ENCODE measurements around the gene ABCA4. TPM values are rescaled to one million over a fixed set of nuclear protein-coding genes. Genes with fewer than 3 reads are reported as not detected.

ABCA4 gene
- total and polyA plus RNA-seq, 4 donors: 0.08 to 0.63 (median 0.21) TPM

GRCh38 chr1:94029130-94029993 lies 91.6 kb downstream of the ABCA4 start:
- WGBS, 2 donors: 82 to 93% methylated on average over 6 of the region's 6 CpGs

DNA sequence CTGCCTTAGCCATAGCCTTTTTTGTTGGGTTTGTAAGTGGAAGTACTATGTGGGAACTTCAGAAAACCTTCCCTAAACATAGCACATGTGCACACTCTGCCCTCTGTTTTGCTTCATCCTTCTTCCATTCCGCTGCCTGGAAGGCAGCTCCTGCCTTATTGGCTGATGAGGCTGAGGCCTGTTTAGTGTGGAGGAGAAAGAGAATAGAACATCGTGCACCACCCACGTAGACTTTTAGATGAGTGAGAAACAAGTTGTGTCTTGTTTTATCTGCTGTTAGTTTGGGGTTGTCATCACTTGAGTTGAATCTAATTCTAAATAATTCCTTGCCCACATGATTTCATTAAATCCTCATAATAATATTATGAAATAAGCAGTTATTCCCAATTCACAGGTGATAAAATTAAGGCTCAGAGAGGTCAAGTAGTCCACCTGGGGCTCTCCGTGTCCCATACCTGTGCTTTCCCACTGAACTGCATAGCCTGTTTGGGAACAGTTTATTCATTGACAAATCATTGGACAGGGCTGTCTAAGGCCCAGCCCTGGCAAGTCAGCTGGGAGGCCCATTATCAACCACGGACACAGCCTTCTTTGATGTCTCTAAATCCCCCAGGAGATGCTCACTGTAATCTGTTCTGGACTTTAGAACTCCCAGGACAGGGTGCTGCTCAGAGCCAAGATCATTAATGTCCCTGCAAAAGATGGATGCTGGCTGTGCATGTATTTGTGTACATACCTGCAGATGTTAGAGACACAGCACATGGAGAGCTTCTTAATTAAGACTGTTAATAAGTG lies 93.0 kb downstream of the ABCA4 start:
- intact Hi-C loops (cut with DNase I): loop anchor here in 1 of 2 donors (5.0 kb wide), 1 partner anchor 309 kb away; no protein-coding TSS in a partner anchor

More at GRCh38 chr1:94029130-94029993, 91.6 kb downstream of the ABCA4 start:
- no peaks in the 10 kb centered on the region for H3K4me1 ChIP-seq (ENCODE audit: control insufficient read depth in 1 of 2, insufficient read depth in 2 of 2, low read length in 2 of 2)
- no peaks in the 10 kb centered on the region for H3K36me3 ChIP-seq (ENCODE audit: control insufficient read depth in 1 of 2, insufficient read depth in 2 of 2, low read length in 1 of 2)
- no peak for DNase-seq
- ATAC-seq (ENCODE audit: low FRiP score): no peak
- H3K27me3 ChIP-seq (ENCODE audit: control insufficient read depth in 1 of 2, insufficient read depth in 2 of 2, low read length in 1 of 2): no peaks in the 10 kb centered on the region
- no peaks in the 10 kb centered on the region for H3K9me3 ChIP-seq (ENCODE audit: control insufficient read depth, low read length)
- intact Hi-C loops (cut with DNase I): loop anchor here in 1 of 2 donors (5.0 kb wide), 1 partner anchor 308 kb away; no protein-coding TSS in a partner anchor
- H3K27ac ChIP-seq (ENCODE audit: low read depth in 1 of 2, low read length in 2 of 2): no peak overlapping the region
- no peak overlapping the region for H3K4me3 ChIP-seq (ENCODE audit: low read length in 2 of 2)

DNA sequence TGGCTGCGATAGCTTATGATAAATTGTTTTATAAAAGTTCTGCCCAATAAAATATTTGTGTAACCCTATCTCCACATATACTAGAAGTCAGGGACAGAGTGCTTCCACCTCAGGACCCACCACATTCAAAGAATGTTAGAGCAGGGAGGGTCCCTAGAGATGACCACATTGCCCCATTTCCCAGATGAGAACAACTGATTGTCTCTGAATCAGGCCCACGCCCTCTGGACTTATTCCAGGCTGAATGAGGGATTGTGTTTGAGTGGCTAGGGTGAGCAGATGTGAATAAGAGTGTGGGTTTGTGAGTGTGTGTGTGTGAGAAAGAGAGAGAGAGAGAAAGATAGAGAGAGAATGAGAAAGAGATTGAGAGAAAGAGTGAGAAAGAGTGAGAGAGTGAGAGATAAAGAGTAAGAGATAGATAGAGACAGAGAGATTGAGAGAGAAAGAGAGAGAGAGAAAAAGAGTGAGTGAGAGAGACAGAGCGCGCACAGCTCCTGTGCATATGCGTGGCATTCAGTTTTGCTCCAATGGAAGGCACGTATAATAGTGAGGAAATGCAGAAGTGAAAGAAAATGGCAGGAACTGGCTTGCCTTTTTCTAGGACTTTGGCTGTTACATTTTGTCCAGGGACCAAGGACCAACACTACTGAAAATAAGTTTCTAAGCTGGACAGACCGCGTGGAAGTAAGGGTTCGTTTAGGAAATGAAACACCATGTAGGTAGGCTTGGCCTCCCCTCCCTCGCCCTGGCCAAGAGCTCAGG lies 94.1 kb downstream of the ABCA4 start:
- H3K4me3 ChIP-seq (ENCODE audit: low read length in 2 of 2): no peak overlapping the region
- no peak overlapping the region for H3K27ac ChIP-seq (ENCODE audit: low read depth in 1 of 2, low read length in 2 of 2)
- 85 to 87% methylated on average over 10 of the region's 10 CpGs for WGBS, 2 donors
- no peaks in the 10 kb centered on the region for H3K27me3 ChIP-seq (ENCODE audit: control insufficient read depth in 1 of 2, insufficient read depth in 2 of 2, low read length in 1 of 2)
- H3K4me1 ChIP-seq (ENCODE audit: control insufficient read depth in 1 of 2, insufficient read depth in 2 of 2, low read length in 2 of 2): no peaks in the 10 kb centered on the region
- H3K9me3 ChIP-seq (ENCODE audit: control insufficient read depth, low read length): no peaks in the 10 kb centered on the region
- no peaks in the 10 kb centered on the region for H3K36me3 ChIP-seq (ENCODE audit: control insufficient read depth in 1 of 2, insufficient read depth in 2 of 2, low read length in 1 of 2)
- no peak for DNase-seq
- intact Hi-C loops (cut with DNase I): loop anchor here in 1 of 2 donors (5.0 kb wide), 1 partner anchor 311 kb away; no protein-coding TSS in a partner anchor
- ATAC-seq (ENCODE audit: low FRiP score): no peak

More for the DNA sequence above, 93.0 kb downstream of the ABCA4 start:
- no peak overlapping the region for H3K4me3 ChIP-seq (ENCODE audit: low read length in 2 of 2)
- DNase-seq: no peak
- no peaks in the 10 kb centered on the region for H3K9me3 ChIP-seq (ENCODE audit: control insufficient read depth, low read length)
- 88 to 90% methylated on average over 5 of the region's 5 CpGs for WGBS, 2 donors
- H3K27me3 ChIP-seq (ENCODE audit: control insufficient read depth in 1 of 2, insufficient read depth in 2 of 2, low read length in 1 of 2): no peaks in the 10 kb centered on the region
- no peaks in the 10 kb centered on the region for H3K4me1 ChIP-seq (ENCODE audit: control insufficient read depth in 1 of 2, insufficient read depth in 2 of 2, low read length in 2 of 2)
- ATAC-seq (ENCODE audit: low FRiP score): no peak
- no peaks in the 10 kb centered on the region for H3K36me3 ChIP-seq (ENCODE audit: control insufficient read depth in 1 of 2, insufficient read depth in 2 of 2, low read length in 1 of 2)
- no peak overlapping the region for H3K27ac ChIP-seq (ENCODE audit: low read depth in 1 of 2, low read length in 2 of 2)

DNA sequence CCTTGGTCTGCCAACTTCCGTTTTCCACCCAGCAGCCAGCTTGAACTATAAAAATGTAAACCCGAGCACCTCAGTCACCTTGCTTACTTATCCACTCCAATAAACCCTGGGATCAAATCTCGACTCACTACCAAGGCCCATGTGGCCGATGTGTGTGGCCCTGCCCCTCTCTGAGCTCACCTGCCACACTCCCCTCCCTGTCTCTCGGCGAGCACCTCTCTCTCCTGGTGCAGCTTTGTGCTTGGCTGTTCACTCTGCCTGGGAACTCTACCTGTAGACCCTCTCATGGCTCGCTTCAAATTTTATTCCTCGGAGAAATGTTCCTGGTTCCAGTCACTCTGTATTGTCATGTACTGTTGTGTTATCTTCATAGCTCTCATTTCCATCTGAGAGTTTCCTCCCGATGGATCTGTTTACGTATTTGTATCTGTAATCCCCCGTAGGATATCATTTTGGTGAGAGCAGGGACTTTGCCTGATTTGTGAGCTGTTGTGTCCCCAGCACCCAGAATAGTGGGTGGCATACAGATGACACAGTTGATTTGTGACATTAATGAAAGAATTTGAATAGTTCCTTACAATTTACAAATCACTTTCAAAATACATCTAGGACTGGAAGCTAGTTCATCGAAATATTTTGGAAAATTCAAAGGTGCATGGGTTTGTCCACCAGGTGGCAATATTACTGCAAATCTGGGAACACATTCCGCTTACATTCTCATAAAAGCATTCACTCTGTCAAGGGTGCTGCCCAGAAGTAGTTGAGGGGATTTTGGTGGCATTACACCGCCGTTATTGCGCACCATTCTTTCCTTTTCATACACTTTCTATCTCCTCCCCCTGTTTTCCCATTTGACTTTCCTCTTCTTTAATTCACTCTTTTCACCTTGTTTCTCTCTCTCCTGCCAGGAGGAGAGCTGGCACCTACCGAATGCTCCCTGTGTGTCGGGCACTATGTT lies 95.3 kb downstream of the ABCA4 start:
- H3K36me3 ChIP-seq (ENCODE audit: control insufficient read depth in 1 of 2, insufficient read depth in 2 of 2, low read length in 1 of 2): no peaks in the 10 kb centered on the region
- WGBS, 2 donors: 50 to 52% methylated on average over 18 of the region's 18 CpGs
- DNase-seq: no peak
- ATAC-seq (ENCODE audit: low FRiP score): no peak
- H3K4me3 ChIP-seq (ENCODE audit: low read length in 2 of 2): no peak overlapping the region
- no peaks in the 10 kb centered on the region for H3K4me1 ChIP-seq (ENCODE audit: control insufficient read depth in 1 of 2, insufficient read depth in 2 of 2, low read length in 2 of 2)
- no peak overlapping the region for H3K27ac ChIP-seq (ENCODE audit: low read depth in 1 of 2, low read length in 2 of 2)
- intact Hi-C loops (cut with DNase I): loop anchor here in 1 of 2 donors (5.0 kb wide), 1 partner anchor 312 kb away; no protein-coding TSS in a partner anchor
- no peaks in the 10 kb centered on the region for H3K9me3 ChIP-seq (ENCODE audit: control insufficient read depth, low read length)
- no peaks in the 10 kb centered on the region for H3K27me3 ChIP-seq (ENCODE audit: control insufficient read depth in 1 of 2, insufficient read depth in 2 of 2, low read length in 1 of 2)

DNA sequence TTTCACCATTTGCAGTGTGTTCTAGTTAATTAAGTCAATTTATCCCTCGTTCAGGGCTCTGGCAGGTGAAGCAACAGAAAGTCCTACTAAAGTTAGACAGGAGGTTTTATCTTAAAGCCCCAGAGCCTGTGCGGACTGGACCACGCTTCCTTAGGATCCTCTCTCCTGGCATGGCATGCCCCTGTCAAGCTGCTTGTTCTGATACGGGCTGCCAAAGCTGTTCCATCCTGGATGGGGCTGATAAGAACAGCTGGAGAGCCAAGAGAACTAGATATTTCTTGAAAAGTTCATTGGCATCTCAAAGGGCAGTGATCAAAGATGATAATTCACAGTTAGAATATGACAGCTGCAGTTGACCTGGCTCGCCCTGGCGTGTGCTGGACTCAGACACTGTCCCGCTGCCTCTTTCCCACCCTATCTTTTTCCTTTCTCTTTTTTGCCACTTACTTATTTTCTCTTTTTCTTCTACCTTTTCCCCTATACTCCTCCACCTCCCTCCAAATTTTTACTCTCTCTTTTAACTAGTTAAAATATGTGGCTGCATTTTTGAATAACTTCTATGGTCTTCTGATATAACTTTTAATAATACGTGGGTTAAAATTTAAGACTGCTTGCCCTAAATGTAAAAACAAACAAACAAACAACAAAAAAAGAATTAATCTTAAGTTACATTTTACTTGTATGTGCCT lies 96.7 kb downstream of the ABCA4 start:
- H3K27ac ChIP-seq (ENCODE audit: low read depth in 1 of 2, low read length in 2 of 2): no peak overlapping the region
- no peaks in the 10 kb centered on the region for H3K36me3 ChIP-seq (ENCODE audit: control insufficient read depth in 1 of 2, insufficient read depth in 2 of 2, low read length in 1 of 2)
- intact Hi-C loops (cut with DNase I): no loop called here
- H3K4me1 ChIP-seq (ENCODE audit: control insufficient read depth in 1 of 2, insufficient read depth in 2 of 2, low read length in 2 of 2): no peaks in the 10 kb centered on the region
- ATAC-seq (ENCODE audit: low FRiP score) (no peak), DNase-seq (no peak)
- H3K9me3 ChIP-seq (ENCODE audit: control insufficient read depth, low read length): no peaks in the 10 kb centered on the region
- H3K4me3 ChIP-seq (ENCODE audit: low read length in 2 of 2): no peak overlapping the region
- 86 to 88% methylated on average over 8 of the region's 8 CpGs for WGBS, 2 donors
- H3K27me3 ChIP-seq (ENCODE audit: control insufficient read depth in 1 of 2, insufficient read depth in 2 of 2, low read length in 1 of 2): no peaks in the 10 kb centered on the region

DNA sequence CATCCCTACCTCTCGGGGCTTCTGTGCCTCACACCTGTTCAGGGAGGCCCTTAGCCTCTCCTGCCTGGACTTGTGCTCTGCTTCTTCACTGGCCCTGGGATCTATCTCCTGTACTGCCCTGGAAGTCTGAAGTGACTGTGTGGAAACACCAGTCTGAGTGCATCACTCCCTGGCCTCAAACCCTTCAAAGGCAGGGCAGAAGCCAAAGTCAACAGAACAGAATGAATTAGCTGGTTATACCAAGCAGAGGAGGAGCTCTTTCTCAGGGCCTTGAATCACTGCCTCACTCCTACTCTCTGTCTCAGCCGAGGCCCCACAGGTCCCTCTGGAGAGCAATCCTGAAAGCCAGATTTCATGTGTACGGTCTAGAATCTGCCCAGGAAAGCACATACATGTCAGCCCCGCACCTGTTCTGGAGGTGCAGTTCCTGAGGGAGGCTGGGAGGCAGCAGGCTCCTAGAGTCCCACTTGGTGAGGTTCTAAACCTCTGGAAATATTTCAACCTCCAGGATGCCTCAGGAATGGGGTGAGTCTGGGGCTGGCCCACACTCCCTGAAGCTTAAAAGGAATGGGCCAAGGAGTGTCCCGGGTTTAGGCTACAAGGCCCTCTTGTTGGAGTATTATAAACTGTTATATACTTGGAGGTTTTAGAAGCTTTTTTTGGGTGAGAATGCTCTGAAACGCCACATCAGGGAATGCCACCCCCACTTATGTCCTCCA lies 98.3 kb downstream of the ABCA4 start:
- Histone ChIP-seq H3K4me1 (ENCODE audit: control insufficient read depth in 1 of 2, insufficient read depth in 2 of 2, low read length in 2 of 2) (no peaks in the 10 kb centered on the region), H3K9me3 (ENCODE audit: control insufficient read depth, low read length) (no peaks in the 10 kb centered on the region), H3K36me3 (ENCODE audit: control insufficient read depth in 1 of 2, insufficient read depth in 2 of 2, low read length in 1 of 2) (no peaks in the 10 kb centered on the region), H3K27me3 (ENCODE audit: control insufficient read depth in 1 of 2, insufficient read depth in 2 of 2, low read length in 1 of 2) (no peaks in the 10 kb centered on the region), H3K27ac (ENCODE audit: low read depth in 1 of 2, low read length in 2 of 2) (no peak overlapping the region), H3K4me3 (ENCODE audit: low read length in 2 of 2) (no peak overlapping the region)
- 65 to 66% methylated on average over 6 of the region's 6 CpGs for WGBS, 2 donors
- DNase-seq: peak in 1 of 2 donors; percentile 58
- ATAC-seq (ENCODE audit: low FRiP score): peak; percentile 69
- intact Hi-C loops (cut with DNase I): no loop called here

Measured in aorta (tissue), 5 donors.